GM12878 (cell line): ENCODE results near the gene GNAO1. TPM values are rescaled to one million over a fixed set of nuclear protein-coding genes. Genes with fewer than 3 reads are reported as not detected.

Source experiments
- ATAC-seq: fragments of 200-7000 bp; cut with Tn5 transposase; 3 replicates; pipeline ENCODE4 v1.9.1; 2020; ENCODE audit warnings: mild to moderate bottlenecking, moderate library complexity
- BruUV-seq: library from RNA; stranded (reverse); fragments of 400-500 nt; replicated peaks from 2 replicates; lab custom pipeline; 2021; lab: Mats Ljungman, UMichigan
- CTCF ChIA-PET: fragments of 300-600 bp; sonication (Branson Sonifier 250); formaldehyde crosslinking; extraction: SDS; loops from one replicate; lab custom pipeline; 2021; ENCODE audit warnings: inconsistent platforms; lab: Yijun Ruan, JAX
- POLR2A ChIA-PET: fragments of 350-600 bp; formaldehyde crosslinking; extraction: SDS; loops from one replicate; lab custom pipeline; 2021; ENCODE audit warnings: inconsistent platforms; lab: Charles Lee
- RAD21 ChIA-PET: fragments of 300-600 bp; sonication (Branson Sonifier 250); formaldehyde crosslinking; loops from one replicate; lab custom pipeline; 2023; ENCODE audit warnings: antibody characterized with exemption; ENCODE audit not compliant: unreplicated experiment; lab: Charles Lee
- SMC1A ChIA-PET: fragments of 300-600 bp; sonication (Branson Sonifier 250); formaldehyde crosslinking; loops from one replicate; lab custom pipeline; 2023; ENCODE audit not compliant: unreplicated experiment, uncharacterized antibody; lab: Charles Lee
- DNase-seq: peaks from one replicate; pipeline ENCODE4 v3.0.0-alpha.2; 2011; ENCODE audit warnings: low read depth, low spot score
- FAIRE-seq: peaks from 3 replicates; lab custom pipeline; 2011; peaks lifted over from hg19 to GRCh38; lab: Jason Lieb, UNC
- H2AFZ ChIP-seq: 2 replicates; pipeline ENCODE4 v1.6.0; 2011; ENCODE audit warnings: low read depth, low read length, control low read depth; ENCODE audit not compliant: control insufficient read depth
- H3K27ac ChIP-seq: 2 replicates; pipeline ENCODE4 v1.5.1; 2011; ENCODE audit warnings: control low read depth; ENCODE audit not compliant: control insufficient read depth, insufficient read depth
- H3K27me3 ChIP-seq, 2 experiments: replicated peaks in 1 of 2; 2 replicates each; pipeline versions ENCODE4 v1.6.0 to v1.6.1; 2011; ENCODE audit warnings: low read length in 1 of 2; ENCODE audit not compliant: control insufficient read depth in 2 of 2, insufficient read depth in 2 of 2
- H3K36me3 ChIP-seq, 2 experiments: 2 replicates each; pipeline ENCODE4 v1.5.1; 2011; ENCODE audit warnings: low read length in 1 of 2; ENCODE audit not compliant: control insufficient read depth in 2 of 2, insufficient read depth in 2 of 2
- H3K4me1 ChIP-seq: 2 replicates; pipeline ENCODE4 v1.6.1; 2011; ENCODE audit warnings: mild to moderate bottlenecking, low read length, moderate library complexity, mixed read lengths; ENCODE audit not compliant: control insufficient read depth, insufficient read depth
- H3K4me2 ChIP-seq: 2 replicates; pipeline ENCODE4 v1.6.0; 2011; ENCODE audit warnings: control low read depth; ENCODE audit not compliant: control insufficient read depth, insufficient read depth
- H3K4me3 ChIP-seq: fragments of 200-600 bp; sonication (generic); 2 replicates; pipeline ENCODE4 v1.5.1; 2016
- H3K79me2 ChIP-seq: 2 replicates; pipeline ENCODE4 v1.6.0; 2011; ENCODE audit warnings: low read length; ENCODE audit not compliant: control insufficient read depth, insufficient read depth
- H3K9ac ChIP-seq: 2 replicates; pipeline ENCODE4 v1.8.0; 2011; ENCODE audit warnings: low read length, control low read depth, mixed read lengths; ENCODE audit not compliant: control insufficient read depth, insufficient read depth
- H3K9me3 ChIP-seq: replicated peaks from 3 replicates; pipeline ENCODE4 v1.5.1; 2011; ENCODE audit warnings: mild to moderate bottlenecking, low read length; ENCODE audit not compliant: control insufficient read depth, insufficient read depth
- H4K20me1 ChIP-seq: 2 replicates; pipeline ENCODE4 v1.6.0; 2011; ENCODE audit not compliant: control insufficient read depth, insufficient read depth
- CHD4 ChIP-seq: fragments of 200-600 bp; sonication (generic); IDR thresholded peaks from 2 replicates; pipeline ENCODE4 v1.6.1; 2016; ENCODE audit warnings: mild to moderate bottlenecking
- CREM ChIP-seq: IDR thresholded peaks from 2 replicates; pipeline ENCODE4 v1.6.1; 2014; ENCODE audit warnings: antibody characterized with exemption, low read depth
- FOS ChIP-seq: IDR thresholded peaks from 3 replicates; pipeline ENCODE4 v1.6.1; 2011; ENCODE audit warnings: borderline replicate concordance; ENCODE audit not compliant: insufficient read length; ENCODE audit errors: extremely low read depth
- HDAC2 ChIP-seq: fragments of 200-600 bp; sonication (generic); IDR thresholded peaks from 2 replicates; pipeline ENCODE4 v1.6.1; 2017
- HDAC6 ChIP-seq: fragments of 200-600 bp; sonication (generic); IDR thresholded peaks from one replicate; pipeline ENCODE4 v1.8.0; 2017; ENCODE audit warnings: antibody characterized with exemption; ENCODE audit not compliant: unreplicated experiment
- NFYA ChIP-seq: IDR thresholded peaks from 2 replicates; pipeline ENCODE4 v1.6.1; 2011; ENCODE audit warnings: low read depth, mild to moderate bottlenecking, low read length, improper control_type of control experiment, borderline replicate concordance
- PAX8 ChIP-seq: fragments of 450-650 bp; IDR thresholded peaks from 2 replicates; pipeline ENCODE4 v1.6.1; 2017; ENCODE audit warnings: mild to moderate bottlenecking, moderate library complexity
- RELB ChIP-seq: fragments of 450-650 bp; IDR thresholded peaks from 2 replicates; pipeline ENCODE4 v1.6.1; 2017; ENCODE audit warnings: low read depth, mild to moderate bottlenecking, moderate library complexity
- TCF3 ChIP-seq: IDR thresholded peaks from 2 replicates; pipeline ENCODE4 v1.6.1; 2012; ENCODE audit warnings: low read depth, mild to moderate bottlenecking, low read length, borderline replicate concordance; ENCODE audit not compliant: insufficient read depth
- YY1 ChIP-seq: IDR thresholded peaks from 2 replicates; pipeline ENCODE4 v1.6.1; 2011; ENCODE audit warnings: low read depth, mild to moderate bottlenecking, low read length
- WGBS: methylation state at CpG from one replicate; pipeline ENCODE4 v1.1.6; 2016; ENCODE audit warnings: low lambda C conversion rate; ENCODE audit not compliant: insufficient replicate concordance, insufficient coverage; ENCODE audit errors: missing lambda C conversion rate; 5-methylcytosine and 5-hydroxymethylcytosine counted together
- in situ Hi-C: fragments of 300-500 bp; cut with MboI; formaldehyde crosslinking; loops from 9 replicates; pipeline ENCODE4 v1.14.3; 2018; ENCODE audit warnings: mixed read lengths
- intact Hi-C: fragments of 100-400 bp; cut with micrococcal nuclease; formaldehyde crosslinking; loops from one replicate; pipeline ENCODE4 v1.14.2; 2022; ENCODE audit not compliant: unreplicated experiment
- polyA plus RNA-seq, 11 experiments: library from polyadenylated mRNA; depleted of rRNA in 4 of 11; unstranded in 6 of 11; stranded (reverse) in 5 of 11; fragments of >200 nt; fragmentation: Nextera tagmentation in 4 of 11; fragmentation: Illumina TruSeq in 1 of 11; extraction: Ambion mirVana in 4 of 11; extraction: Trizol in 1 of 11; gene quantifications; 1 replicate in 1 of 11; 2 replicates in 10 of 11; pipeline versions ENCODE4 v1.2.1 to v1.2.3, GENCODE V29; 2011 to 2016; ENCODE audit warnings: inconsistent platforms in 2 of 11, missing spikeins in 2 of 11, low read depth in 1 of 11
- total RNA-seq, 4 experiments: library from RNA; depleted of rRNA in 3 of 4; stranded (reverse); fragments of >200 nt in 3 of 4; fragmentation: Illumina TruSeq in 1 of 4; extraction: Trizol in 1 of 4; gene quantifications; 2 replicates each; pipeline versions ENCODE4 v1.2.1 to v1.2.3, GENCODE V29; 2013 to 2021
- TF ChIP-seq, protein P1 (sequence below): fragments of 450-650 bp; IDR thresholded peaks from 2 replicates; pipeline ENCODE4 v1.6.1; 2014; ENCODE audit warnings: mild to moderate bottlenecking
- TF ChIP-seq, protein P2 (sequence below): fragments of 450-650 bp; IDR thresholded peaks from 2 replicates; pipeline ENCODE4 v1.6.1; 2017; ENCODE audit warnings: mild to moderate bottlenecking, moderate library complexity

GNAO1 gene
- total and polyA plus RNA-seq, 10 of the 15 experiments (the other 5 are each of a cell fraction or from before 2014, with no cell fraction given), result 0.05 to 0.28 (median 0.14) TPM; not detected in 6

- TF ChIP-seq, protein P1, sequence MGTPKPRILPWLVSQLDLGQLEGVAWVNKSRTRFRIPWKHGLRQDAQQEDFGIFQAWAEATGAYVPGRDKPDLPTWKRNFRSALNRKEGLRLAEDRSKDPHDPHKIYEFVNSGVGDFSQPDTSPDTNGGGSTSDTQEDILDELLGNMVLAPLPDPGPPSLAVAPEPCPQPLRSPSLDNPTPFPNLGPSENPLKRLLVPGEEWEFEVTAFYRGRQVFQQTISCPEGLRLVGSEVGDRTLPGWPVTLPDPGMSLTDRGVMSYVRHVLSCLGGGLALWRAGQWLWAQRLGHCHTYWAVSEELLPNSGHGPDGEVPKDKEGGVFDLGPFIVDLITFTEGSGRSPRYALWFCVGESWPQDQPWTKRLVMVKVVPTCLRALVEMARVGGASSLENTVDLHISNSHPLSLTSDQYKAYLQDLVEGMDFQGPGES, result no peak
- no peak for TF ChIP-seq RELB
- TF ChIP-seq HDAC6, result no peak
Observed at GRCh38 chr16:56345406-56346050, 154.2 kb downstream of the GNAO1 start (continued).

GRCh38 chr16:56346131-56346890 is 155.0 kb downstream of the GNAO1 start:
- H3K4me1 ChIP-seq, result no peaks in the 10 kb centered on the region
- no peak for TF ChIP-seq HDAC2
- TF ChIP-seq, protein P2, sequence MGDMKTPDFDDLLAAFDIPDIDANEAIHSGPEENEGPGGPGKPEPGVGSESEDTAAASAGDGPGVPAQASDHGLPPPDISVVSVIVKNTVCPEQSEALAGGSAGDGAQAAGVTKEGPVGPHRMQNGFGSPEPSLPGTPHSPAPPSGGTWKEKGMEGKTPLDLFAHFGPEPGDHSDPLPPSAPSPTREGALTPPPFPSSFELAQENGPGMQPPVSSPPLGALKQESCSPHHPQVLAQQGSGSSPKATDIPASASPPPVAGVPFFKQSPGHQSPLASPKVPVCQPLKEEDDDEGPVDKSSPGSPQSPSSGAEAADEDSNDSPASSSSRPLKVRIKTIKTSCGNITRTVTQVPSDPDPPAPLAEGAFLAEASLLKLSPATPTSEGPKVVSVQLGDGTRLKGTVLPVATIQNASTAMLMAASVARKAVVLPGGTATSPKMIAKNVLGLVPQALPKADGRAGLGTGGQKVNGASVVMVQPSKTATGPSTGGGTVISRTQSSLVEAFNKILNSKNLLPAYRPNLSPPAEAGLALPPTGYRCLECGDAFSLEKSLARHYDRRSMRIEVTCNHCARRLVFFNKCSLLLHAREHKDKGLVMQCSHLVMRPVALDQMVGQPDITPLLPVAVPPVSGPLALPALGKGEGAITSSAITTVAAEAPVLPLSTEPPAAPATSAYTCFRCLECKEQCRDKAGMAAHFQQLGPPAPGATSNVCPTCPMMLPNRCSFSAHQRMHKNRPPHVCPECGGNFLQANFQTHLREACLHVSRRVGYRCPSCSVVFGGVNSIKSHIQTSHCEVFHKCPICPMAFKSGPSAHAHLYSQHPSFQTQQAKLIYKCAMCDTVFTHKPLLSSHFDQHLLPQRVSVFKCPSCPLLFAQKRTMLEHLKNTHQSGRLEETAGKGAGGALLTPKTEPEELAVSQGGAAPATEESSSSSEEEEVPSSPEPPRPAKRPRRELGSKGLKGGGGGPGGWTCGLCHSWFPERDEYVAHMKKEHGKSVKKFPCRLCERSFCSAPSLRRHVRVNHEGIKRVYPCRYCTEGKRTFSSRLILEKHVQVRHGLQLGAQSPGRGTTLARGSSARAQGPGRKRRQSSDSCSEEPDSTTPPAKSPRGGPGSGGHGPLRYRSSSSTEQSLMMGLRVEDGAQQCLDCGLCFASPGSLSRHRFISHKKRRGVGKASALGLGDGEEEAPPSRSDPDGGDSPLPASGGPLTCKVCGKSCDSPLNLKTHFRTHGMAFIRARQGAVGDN, result no peak
- no peak for TF ChIP-seq YY1
- no peak for TF ChIP-seq FOS
- no peak for TF ChIP-seq CREM
- TF ChIP-seq CHD4, result no peak
- TF ChIP-seq NFYA, result no peak
- TF ChIP-seq TCF3, result no peak
- TF ChIP-seq PAX8, result no peak
- H2AFZ ChIP-seq, result no peak overlapping the region
- POLR2A ChIA-PET, result no interaction called here
- no peaks in the 10 kb centered on the region; a peak in 1 of 4 replicates for H3K27me3 ChIP-seq
- H3K4me3 ChIP-seq, result no peak overlapping the region
- no peak overlapping the region for H3K4me2 ChIP-seq
- 73% methylated on average over 15 of the region's 15 CpGs for WGBS
- ATAC-seq, result no peak
- intact Hi-C loops, result no loop called here
- no peak for DNase-seq
- SMC1A ChIA-PET, result no interaction called here
- BruUV-seq, result no TSS peak
- CTCF ChIA-PET, result no interaction called here
- H3K36me3 ChIP-seq, result no peaks in the 10 kb centered on the region
- H3K79me2 ChIP-seq, result no peaks in the 10 kb centered on the region
- RAD21 ChIA-PET, result no interaction called here
- H3K9me3 ChIP-seq, result no peaks in the 10 kb centered on the region
- H3K27ac ChIP-seq, result no peak overlapping the region
- FAIRE-seq, result no peak
- H3K9ac ChIP-seq, result no peak overlapping the region
- in situ Hi-C loops, result no loop called here
- H4K20me1 ChIP-seq, result no peaks in the 10 kb centered on the region; the same call in 1 of the 2 replicates
